A172 (cell line): ENCODE results near the gene TULP4. TPM values are rescaled to one million over a fixed set of nuclear protein-coding genes. Genes with fewer than 3 reads are reported as not detected.
A peak's percentile ranks its signal among the peaks of the same experiment; 100 is the strongest.
"Not testable (repeated sequence)": the region's sequence is repeated elsewhere in the genome, so short reads cannot be mapped to it uniquely, and the experiment has no call there.

Experiments
- DNase-seq: peaks from one replicate; pipeline ENCODE4 v3.0.0-alpha.2; 2015; ENCODE audit warnings: low spot score
- total RNA-seq: library from RNA; depleted of rRNA; stranded (reverse); fragments of >200 nt; shearing (Covaris generic); gene quantifications from 2 replicates; pipeline ENCODE4 v1.2.3, GENCODE V29; 2014

The TULP4 gene
- total RNA-seq, 1 experiment from 2014 or later, result 47.7 TPM

DNA sequence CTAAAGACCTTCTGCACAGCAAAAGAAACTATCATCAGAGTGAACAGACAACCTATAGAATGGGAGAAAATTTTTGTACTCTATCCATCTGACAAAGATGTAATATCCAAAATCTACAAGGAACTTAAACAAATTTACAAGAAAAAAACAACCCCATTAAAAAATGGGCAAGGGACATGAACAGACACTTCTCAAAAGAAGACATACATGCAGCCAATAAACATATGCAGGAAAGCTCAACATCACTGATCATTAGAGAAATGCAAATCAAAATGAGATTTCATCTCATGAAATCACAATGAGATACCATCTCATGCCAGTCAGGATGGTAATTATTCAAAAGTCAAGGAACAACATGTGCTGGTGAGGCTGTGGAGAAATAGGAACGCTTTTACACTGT lies 215.6 kb downstream of the TULP4 start:
- not testable (repeated sequence) for DNase-seq

DNA sequence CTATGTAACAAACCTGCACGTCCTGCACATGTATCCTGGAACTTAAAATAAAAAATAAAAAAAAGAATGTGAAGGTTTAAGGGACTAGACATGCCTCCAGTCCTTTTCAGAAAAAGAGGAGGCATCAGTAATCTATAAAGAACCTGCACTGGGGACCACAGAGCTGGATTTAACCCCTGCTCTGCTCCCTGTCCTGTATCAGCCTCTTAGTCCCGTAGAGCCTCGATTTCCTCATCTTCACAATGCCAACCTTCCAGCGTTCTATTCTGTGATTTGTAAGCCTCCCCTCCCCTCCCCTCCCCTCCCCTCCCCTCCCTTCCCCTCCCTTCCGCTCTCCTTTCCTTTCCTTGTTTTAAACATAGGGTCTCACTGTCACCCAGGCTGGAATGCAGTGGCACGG lies 216.6 kb downstream of the TULP4 start:
- DNase-seq, result no peak

DNA sequence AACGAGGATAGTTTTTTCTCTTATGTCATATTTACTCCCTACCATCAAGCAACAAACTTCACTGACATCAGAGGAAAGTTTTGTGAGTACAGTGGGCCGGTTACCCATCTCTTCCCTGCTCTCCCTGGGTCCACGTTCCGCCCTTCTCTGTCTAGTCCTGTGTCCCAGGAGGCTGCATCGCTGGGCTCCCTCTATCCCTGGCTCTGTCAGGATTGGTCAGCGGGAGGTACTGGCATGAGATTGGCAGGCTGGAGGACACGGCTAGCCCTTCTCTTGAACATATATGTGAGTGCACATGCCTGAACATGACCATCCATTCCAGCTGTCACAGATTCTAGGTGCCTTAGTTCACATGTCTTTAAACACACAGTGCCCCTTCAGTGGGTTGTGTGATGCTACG lies 217.4 kb downstream of the TULP4 start:
- no peak for DNase-seq

DNA sequence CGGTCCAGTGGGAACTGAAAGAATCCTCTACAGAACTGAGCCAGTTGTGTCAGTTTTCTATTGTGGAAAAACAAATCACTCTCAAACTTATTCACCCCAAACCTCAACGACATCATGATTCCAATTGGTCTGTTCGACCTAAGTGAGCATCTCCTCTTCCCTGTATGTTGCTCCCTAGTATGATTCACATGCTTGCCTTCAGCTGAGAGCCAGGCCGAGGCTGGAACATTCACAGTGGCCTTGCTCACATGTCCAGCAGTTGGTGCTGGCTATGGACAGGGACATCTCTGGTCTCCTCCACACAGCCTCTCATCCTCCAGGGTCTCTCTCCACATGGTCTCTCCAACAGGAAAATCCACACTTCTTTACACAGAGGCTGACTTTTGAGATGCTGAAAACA lies 219.3 kb downstream of the TULP4 start:
- DNase-seq, result no peak

DNA sequence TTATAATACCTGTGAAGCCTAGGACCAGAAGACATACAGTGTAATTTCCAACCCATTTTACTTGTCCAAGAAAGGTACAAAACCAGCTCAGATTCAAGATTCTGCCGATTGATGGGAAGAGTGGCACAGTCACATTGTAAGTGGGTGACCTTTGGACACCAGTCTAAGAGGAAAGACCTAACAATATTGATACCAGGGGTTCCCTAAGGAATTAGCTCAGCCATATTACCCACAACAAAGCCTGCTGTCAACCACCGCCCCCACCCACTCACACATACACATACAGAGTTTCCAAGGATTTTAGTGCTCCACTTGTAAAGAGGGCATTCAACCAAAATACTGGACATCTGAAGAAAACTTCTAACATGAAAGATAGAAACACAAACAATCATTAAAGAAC lies 219.7 kb downstream of the TULP4 start:
- DNase-seq, result no peak

DNA sequence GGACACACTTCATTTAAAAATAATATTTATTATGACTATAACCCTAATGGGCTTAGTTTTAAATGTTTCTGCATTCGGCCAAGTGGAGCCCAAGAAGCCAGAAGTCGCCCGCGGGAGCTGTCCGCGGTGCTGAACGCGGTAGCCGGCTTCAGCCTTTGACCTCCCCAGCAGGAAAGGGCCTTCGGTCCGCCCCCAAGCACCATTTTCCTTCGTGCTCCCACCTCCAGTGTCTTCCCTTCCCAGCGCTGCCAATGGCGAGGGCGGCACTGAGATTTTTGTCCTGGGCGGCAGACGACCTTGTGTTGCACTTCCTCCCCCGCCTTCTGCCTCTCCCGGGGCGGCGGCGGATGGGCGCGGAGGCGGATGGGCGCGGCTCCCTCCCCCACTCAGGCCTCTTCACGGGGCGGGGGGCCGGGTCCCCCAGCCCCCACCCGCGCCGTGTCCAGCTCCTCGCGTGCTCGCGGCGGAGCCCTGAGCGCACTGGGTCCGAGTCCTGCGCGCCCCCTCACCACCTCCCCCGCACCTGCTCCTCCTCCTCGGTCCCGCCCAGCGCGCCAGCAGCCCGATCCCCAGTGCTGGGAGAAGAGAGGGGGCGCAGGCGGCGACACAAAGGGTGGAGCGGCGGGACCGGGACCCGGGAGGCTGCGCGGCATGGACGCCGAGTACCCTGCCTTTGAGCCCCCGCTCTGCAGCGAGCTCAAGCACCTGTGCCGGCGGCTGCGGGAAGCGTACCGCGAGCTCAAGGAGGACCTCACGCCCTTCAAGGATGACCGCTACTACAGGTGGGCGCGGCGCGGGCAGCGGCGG lies 224.0 kb downstream of the TULP4 start:
- peak; percentile 60 for DNase-seq

DNA sequence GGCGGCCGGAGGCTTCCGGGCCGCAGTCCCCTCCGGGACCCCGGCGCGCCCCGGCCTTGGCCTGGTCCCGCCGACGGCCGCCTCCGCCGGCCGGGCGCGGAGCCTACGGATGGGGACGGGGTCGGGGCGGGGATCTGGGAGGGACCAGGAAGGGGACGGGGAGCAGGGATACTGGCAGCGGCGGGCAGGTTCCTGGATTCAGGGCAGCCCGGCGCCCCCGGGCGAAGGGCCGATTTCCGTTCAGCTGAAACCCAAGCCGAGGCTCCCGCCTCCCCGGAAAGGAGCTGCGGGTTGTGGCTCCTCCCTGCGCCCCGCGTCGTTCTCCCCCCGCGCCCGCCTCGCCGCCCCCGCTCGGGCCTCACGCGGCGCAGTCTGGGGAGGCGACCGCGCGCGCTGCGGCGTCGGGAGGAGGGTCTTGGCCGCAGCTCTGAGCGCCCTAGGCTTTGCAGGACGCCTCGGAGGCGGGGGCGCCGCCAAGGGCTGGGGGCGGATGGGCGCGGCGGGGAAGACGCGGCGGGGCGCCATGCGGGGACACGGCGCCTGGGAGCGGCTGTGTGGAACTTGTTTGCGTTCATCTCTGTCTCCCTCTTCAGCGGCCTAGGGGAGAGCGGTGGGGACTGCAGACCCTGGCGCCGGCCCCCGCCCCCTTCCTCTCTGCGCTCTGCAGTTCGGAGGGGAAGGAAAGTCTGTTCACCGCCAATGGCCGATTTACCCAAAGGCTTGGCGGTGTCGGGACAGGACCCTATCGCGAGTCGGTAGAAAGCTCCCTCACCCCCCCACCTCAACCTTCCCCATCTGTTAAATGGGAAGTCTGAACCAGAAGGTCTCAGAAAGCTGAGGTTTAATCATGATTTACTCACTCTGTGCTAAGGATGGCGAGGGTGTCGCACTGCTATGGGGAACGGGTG lies 224.9 kb downstream of the TULP4 start:
- DNase-seq, result no peak

DNA sequence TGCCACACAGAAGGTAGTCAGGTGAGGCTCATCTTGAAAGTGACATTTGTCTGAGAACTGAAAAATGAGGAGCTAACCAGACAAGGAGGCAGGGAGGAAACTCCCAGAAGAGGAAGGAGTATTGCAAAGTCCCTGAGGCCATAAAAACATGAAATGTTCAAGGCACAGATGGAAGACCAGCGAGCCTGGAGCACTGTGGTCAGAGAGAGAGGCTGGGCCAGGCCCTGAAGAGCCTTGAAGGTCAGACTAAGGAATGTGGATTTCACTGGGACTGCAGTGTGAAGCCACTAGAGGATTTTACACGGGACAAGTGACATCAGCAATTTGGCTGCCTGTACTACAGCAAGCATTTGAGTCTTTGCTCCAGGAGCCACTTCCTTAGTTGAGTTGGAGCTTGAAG lies 226.5 kb downstream of the TULP4 start:
- no peak for DNase-seq

DNA sequence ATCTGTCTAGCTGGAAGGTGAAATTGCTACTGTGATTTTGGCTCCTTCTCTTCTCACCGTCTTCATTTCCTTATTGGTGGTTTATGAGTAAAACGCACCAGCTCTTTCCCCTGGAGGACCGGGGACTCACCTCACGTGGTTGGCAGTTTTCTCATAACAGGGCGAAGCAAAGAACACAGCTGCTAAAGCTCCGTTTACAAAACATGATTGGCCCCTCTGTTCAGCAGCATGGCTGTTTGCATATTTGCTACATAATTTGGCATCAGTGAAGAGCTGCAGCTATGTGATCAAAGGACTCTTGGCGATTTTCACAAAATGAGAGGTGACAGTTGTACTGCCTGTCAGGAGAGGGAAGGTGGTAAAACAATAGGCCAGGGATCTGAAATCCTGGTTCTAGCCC lies 227.1 kb downstream of the TULP4 start:
- DNase-seq, result no peak

DNA sequence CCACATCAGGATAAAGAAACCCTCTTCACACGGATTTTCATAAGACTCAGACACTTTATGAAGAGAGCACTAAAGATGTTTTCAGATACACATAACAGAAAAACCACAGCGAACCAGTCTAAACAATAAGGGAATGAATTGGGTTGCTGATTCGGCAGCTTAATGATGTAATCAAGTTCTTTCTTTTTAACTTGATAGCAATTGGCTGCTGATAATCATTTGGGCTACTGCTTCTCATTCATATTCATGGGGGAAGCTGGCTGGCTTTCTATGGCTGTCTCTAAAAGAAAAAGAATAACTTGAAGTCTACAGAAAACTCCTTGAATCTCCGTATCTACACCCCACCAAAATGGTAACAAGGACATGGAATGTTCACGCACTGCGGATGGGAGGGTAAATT lies 227.6 kb downstream of the TULP4 start:
- DNase-seq, result no peak

DNA sequence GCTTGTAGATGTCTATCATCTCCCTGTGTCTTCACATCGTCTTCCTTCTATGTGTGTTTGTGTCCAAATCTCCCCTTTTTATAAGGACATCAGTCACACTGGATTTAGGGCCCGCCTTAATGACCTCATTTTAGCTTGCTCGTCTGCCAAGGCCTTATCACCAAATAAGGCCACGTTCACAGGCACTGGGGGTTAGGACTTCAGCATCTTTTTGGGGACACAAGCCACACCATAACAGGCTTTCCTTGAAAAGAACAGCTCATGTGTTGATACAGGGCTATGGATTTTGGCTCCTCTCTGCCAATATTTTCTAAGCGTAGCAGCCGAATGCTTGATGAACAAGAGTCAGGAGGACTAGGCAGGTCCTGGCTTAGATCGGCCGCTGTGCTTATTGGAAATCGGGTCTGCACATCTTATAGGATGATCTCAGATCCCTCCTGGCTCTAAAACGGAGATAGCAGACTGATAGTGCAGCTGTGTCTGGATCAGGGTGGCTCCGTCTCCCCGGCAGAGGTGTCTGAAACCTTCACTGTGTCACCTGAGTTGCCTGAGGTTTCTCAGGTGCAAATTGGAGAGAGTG lies 231.4 kb downstream of the TULP4 start:
- DNase-seq, result no peak

DNA sequence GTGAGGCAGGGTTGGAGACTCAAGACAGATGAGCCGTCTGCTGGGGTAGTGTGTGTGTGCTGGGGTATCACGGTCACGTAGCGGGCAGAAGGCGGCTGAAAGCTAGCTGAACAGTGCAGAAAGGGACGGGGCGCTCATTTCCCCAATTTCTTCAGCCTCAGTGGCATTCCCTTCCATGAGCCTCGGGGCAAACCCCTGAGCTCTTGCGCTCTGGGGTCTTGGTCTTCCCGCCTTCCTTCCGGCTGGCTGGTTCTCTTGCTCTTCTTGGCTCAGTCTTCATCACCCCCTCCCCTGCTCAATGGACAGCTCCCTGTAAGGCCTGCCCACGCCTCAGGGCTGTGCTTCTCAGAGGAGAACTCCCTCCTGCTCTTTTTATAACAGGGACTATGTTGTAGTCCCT lies 232.2 kb downstream of the TULP4 start:
- DNase-seq, result no peak

DNA sequence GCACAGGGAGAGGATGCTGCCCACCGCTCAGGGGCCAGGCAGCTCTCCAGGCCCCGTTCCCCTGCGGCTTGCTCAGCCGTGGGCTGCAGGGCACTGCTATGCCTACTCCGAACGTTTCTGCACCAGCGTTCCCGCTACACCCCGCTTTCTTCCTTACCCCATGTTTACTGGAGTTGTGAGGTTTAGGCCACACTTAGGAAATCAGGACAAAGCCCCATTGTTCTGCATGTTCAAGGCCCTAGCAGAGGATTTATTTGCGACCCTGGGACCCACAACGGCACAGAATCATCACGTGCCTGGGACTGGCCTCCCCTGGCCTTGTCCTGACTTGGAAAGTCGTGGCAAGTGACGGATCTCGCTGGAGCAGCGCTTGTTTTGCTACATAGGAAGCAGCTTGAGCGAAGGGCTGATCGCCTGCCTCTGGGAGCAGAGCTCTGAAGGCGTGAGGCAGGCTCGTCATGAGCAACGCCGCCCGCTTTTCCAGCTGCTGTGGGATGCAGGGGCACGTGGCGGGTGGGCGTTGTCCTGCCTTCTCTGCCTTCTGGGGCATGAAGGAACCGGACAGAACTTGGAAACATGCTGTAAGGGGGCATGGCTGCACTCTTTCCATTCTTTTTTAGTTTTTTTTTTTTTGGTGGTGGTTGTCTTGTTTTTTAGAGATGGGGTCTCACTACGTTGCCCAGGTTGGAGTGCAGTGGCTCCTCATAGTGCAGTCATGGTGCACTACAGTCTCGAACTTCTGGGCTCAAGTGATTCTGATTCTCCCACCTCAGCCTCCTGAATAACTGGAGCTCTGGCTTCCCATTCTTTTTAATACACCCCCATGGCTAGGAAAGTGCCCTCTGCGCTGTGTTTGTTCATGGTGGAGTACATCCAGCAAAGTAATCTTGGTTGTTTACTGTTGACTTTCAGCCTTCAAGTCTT lies 233.0 kb downstream of the TULP4 start:
- DNase-seq, result no peak

DNA sequence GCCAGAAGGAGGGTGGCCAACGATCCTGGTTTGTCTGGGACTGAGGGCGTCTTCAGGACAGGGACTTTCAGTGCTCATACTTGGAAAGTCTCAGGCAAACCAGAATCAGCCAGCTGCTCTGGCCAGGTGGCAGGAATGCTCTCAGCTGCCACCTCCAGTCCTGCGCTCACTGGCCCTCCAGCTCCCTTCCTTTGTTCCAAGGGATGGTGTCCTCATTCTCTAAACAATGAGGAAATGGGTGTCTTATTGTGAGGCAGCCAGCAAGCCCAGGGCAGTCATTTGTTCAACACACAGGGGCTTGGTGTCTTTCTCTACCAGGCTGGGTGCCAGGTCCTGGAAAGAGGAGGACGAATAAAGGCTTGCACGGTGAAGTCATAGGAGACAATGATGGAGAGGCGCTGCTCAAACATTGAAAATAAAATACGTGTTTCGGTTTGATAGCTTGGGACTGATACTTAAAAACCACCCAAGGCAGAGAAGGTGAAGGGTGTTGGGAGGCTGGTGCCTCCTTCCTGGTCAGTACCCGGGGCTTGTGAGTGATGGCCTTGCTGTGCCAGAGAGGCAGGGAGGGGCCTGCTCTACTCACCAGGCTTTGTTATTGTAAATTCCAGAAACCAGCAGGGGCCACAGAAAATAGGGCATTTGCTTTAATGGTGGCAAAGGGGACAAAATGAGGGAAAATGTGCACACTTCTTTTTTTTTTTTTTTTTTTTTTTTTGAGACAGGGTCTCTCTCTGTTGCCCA lies 236.3 kb downstream of the TULP4 start:
- DNase-seq, result no peak

DNA sequence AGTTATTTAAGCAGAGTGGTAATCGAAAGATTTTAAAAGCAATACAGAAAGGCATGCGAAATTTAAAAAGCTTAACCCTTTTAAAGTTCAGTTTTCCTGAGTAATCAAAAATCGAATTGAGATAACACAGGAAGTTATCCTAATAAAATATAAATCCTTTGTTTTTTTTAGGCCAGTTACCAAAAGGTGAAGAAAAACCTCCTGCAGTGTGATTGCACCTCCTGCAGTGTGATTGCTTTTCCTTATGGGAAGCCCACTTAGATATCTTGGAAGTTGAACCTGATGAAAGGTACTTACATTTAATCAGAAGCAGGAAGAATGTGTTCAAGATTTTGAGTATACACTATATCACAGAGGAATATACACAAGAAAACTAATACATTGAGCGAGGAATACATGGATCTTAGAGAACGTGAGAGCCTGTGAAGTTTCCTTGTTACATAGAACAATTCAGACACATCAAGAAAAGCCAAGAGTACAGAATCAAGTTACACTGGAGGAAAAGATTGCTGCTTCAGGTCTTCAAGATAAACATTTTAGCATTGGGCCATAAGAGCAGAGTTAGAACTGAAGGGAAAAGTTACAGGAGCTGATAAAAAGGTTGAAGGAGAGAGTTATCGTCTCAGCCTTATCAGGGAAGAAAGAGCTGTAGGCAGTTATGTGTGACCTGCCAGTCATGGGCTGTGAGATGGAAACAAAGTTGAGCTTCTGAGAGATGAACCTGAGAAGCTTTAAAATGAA lies 240.0 kb downstream of the TULP4 start:
- no peak for DNase-seq

DNA sequence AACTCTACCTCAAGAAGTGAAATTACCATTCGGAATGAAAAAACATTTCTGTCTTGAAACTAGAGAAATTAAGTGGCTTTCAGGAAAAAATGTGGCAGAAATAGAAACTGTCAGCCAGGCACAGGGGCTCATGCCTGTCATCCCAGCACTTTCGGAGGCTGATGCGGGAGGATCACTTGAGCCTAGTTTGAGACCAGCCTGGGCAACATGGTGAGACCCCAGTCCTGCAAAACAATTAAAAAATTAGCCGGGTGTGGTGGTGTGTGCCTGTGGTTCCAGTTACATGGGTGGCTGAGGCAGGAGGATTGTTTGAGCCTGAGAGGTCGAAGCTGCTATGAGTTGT lies 240.5 kb downstream of the TULP4 start:
- no peak for DNase-seq

DNA sequence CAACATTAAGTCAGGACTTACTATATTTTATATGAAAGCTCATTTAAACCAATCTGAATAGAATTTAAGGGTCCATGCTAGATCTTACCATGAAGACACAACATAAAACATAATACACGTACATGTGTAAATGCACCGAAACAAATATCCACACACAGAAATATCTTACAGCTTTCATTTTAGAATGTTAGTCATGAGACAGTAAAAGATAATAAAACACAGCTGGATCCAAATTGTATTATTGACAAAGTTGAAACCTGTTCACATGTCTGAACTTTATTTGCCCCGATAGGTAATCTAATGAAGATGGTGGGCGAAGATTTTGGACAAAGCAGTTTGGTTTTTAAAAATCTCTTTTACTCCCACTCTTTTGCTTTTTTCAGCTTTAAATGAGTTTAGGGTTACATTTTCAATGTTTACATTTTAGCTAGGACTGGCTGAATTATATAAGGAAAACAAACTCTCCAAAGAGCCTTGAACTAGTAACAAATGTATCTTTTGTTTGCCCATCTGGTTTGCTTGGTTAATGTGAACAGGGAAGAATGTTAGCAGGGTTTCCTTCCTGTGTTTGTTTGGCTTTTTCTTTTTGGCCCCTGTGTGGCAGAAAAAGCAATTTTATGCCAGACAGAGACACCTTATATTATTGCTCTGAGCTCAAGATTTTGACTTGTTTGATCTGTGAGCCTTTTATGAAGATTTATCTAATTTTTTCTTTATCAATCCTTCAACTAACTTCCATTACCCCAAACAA lies 242.5 kb downstream of the TULP4 start:
- no peak for DNase-seq

DNA sequence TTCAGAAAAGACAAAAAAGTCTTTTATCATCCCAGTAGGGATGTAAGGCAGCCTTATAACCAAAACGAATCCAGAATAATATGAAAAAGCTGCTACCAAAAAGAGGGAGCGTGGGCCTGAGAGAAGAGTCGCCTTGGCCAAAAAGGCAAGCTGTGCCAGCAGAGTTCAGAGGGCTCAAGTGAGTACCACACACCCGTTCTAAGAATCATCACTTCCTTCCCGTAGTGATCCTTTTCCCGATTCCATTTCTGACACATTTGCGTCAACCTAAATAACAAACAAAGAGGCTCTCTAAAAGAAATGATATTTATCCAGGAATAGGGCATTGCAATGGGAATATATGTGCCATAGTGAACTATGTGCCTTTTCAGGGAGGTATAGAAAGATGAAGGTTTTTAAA lies 243.8 kb downstream of the TULP4 start:
- DNase-seq, result no peak

DNA sequence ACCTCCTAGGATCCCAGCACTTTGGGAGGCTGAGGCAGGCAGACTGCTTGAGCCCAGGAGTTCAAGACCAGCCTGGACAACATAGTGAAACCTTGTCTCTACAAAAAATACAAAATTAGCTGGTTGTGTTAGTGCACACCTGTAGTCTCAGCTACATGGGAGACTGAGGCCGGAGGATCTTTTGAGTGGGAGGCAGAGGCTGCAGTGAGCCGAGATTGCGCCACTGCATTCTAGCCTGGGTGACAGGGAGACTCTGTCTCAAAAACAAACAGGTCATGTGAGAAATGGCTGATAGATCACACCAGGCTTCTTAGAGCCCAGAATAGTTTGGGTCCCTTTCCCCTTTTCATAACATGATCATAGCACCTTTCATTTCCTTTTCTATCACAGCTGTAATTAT lies 244.8 kb downstream of the TULP4 start:
- DNase-seq, result not testable (repeated sequence)

DNA sequence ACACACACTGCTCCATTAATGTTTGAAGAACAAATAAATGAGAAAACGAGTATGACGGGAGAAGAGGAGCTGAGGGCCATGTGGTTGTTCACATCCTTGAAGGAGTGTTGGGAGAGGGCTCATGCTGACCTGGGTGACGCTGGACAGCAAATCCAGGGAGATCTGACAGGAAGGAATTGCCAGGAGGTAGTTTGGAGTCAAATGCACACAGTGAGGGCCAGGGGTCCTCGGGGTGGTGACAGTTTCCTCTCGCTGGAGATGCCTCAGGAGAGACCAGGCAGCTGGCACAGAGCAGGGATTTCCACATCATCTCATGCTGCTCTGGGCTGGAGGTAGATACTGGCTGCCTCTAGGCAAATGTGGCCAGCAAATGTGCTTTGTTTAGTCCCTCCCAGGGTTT lies 245.7 kb downstream of the TULP4 start:
- no peak for DNase-seq
